ENCODE results near the gene HSDL1. TPM values are rescaled to one million over a fixed set of nuclear protein-coding genes. Genes with fewer than 3 reads are reported as not detected.

The HSDL1 gene
- total RNA-seq, 3 donors from 2014 or later (not counting 1 experiment from before 2014, with no cell fraction given) = 11.2 to 15.3 (median 13.5) TPM

DNA sequence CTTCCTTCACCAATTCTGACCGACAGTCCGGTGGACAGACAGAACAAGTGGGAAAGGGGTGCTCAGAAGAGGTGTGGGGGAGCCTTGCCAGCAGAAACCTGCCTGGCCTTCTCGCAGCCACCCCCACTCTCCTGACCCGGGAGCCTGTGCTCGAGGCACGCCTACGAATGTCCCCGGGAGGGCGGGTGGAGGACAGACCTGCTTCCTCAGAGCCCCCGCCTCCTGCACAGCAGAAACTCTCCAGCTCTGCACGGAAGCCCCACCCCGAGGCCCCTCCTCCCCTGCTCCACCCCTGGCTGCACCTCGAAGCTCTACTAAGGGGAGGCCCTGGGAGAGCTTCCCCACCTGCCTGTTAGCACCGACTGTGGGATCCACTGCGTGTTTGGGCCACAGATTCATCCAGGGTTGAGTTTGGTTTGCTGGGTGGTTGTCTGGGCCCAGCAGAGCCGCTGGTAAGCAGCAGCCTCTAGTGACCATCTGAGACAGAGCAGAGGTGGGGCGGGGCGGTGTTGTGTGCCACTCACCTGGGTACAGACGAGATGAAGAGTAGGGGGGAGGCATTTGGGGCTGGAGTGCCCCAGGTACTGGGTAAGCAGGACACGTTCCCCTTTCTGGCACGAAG, 35.7 kb upstream of the HSDL1 start:
- Mint-ChIP-seq H3K36me3 (no peaks in the 10 kb centered on the region), H3K4me1 (peaks cover 15 to 16% of the 10 kb centered on the region in 2 donors), H3K4me3 (no peak overlapping the region), H3K27me3 (ENCODE audit: low read depth in 2 of 2) (no peaks in the 10 kb centered on the region), H3K9me3 (no peaks in the 10 kb centered on the region), H3K27ac (no peak overlapping the region)
- Histone ChIP-seq H3K4me3 (ENCODE audit: low read length) (no peak overlapping the region), H3K9me3 (ENCODE audit: control insufficient read depth, insufficient read depth, low read length) (no peaks in the 10 kb centered on the region), H3K27ac (ENCODE audit: low read length) (no peak overlapping the region), H3K36me3 (ENCODE audit: control insufficient read depth, insufficient read depth, low read length) (peaks cover 36% of the 10 kb centered on the region), H3K27me3 (ENCODE audit: control insufficient read depth, insufficient read depth, low read length) (no peaks in the 10 kb centered on the region), H3K4me1 (ENCODE audit: control insufficient read depth, insufficient read depth, low read length) (peaks cover 4% of the 10 kb centered on the region)
- ATAC-seq (no peak), DNase-seq (no peak)
- TF ChIP-seq, protein P1, sequence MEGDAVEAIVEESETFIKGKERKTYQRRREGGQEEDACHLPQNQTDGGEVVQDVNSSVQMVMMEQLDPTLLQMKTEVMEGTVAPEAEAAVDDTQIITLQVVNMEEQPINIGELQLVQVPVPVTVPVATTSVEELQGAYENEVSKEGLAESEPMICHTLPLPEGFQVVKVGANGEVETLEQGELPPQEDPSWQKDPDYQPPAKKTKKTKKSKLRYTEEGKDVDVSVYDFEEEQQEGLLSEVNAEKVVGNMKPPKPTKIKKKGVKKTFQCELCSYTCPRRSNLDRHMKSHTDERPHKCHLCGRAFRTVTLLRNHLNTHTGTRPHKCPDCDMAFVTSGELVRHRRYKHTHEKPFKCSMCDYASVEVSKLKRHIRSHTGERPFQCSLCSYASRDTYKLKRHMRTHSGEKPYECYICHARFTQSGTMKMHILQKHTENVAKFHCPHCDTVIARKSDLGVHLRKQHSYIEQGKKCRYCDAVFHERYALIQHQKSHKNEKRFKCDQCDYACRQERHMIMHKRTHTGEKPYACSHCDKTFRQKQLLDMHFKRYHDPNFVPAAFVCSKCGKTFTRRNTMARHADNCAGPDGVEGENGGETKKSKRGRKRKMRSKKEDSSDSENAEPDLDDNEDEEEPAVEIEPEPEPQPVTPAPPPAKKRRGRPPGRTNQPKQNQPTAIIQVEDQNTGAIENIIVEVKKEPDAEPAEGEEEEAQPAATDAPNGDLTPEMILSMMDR (IDR thresholded peaks at IDR 0.05) = no peak
- intact Hi-C loops (cut with micrococcal nuclease) = loop anchor here (10.0 kb wide), 1 partner anchor 256 kb away; no protein-coding TSS in a partner anchor
- 93% methylated on average over 21 of the region's 21 CpGs for WGBS (ENCODE audit: insufficient coverage)

DNA sequence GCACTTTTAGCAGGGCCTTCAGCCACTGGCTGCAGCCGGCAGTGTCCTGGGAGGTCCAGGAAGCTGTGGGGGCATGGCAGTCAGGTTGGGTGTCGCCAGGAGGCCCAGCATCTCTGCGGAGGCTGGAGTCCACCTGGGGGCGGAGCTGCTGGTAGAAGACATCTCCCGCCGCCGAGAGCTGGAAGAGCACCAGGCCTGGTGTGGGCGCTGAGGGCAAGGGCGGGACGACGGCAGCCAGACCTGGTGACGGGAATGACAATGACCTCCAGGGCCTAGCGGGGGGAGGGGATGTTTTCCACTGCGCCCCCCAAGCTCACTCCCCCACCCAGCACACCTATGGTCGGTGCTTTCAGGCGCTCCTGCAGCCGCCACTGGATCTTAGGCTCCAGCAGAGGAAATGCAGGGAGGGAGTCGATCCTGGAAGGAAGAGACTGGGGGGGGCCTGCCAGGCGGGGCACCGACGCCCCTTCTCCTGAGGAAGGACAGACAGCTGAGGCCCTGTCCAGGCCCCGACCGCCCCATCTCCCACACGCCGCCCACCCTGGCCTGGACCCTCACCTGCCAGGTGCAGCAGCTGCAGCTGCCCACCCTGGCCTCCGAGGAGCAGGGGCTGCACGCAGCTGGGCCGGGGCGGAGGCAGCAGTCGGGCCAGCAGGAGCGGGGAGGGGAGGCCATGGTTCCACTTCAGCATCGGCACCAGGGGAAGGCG, 34.8 kb upstream of the HSDL1 start:
- intact Hi-C loops (cut with micrococcal nuclease) = loop anchor here (10.0 kb wide), 1 partner anchor 255 kb away; no protein-coding TSS in a partner anchor
- TF ChIP-seq, protein P1 (IDR thresholded peaks at IDR 0.05) = no peak
- Histone ChIP-seq H3K9me3 (ENCODE audit: control insufficient read depth, insufficient read depth, low read length) (no peaks in the 10 kb centered on the region), H3K4me1 (ENCODE audit: control insufficient read depth, insufficient read depth, low read length) (peaks cover 8% of the 10 kb centered on the region), H3K27ac (ENCODE audit: low read length) (no peak overlapping the region), H3K27me3 (ENCODE audit: control insufficient read depth, insufficient read depth, low read length) (no peaks in the 10 kb centered on the region), H3K4me3 (ENCODE audit: low read length) (no peak overlapping the region), H3K36me3 (ENCODE audit: control insufficient read depth, insufficient read depth, low read length) (peaks cover 36% of the 10 kb centered on the region)
- 95% methylated on average over 29 of the region's 33 CpGs for WGBS (ENCODE audit: insufficient coverage)
- no peak overlapping the region for H3K27ac Mint-ChIP-seq
- DNase-seq (no peak), ATAC-seq (no peak)
- H3K4me1 Mint-ChIP-seq = peaks cover 9 to 16% of the 10 kb centered on the region in 2 donors
- no peaks in the 10 kb centered on the region for H3K36me3 Mint-ChIP-seq
- H3K27me3 Mint-ChIP-seq (ENCODE audit: low read depth in 2 of 2) = no peaks in the 10 kb centered on the region
- H3K4me3 Mint-ChIP-seq = no peak overlapping the region
- no peaks in the 10 kb centered on the region for H3K9me3 Mint-ChIP-seq

DNA sequence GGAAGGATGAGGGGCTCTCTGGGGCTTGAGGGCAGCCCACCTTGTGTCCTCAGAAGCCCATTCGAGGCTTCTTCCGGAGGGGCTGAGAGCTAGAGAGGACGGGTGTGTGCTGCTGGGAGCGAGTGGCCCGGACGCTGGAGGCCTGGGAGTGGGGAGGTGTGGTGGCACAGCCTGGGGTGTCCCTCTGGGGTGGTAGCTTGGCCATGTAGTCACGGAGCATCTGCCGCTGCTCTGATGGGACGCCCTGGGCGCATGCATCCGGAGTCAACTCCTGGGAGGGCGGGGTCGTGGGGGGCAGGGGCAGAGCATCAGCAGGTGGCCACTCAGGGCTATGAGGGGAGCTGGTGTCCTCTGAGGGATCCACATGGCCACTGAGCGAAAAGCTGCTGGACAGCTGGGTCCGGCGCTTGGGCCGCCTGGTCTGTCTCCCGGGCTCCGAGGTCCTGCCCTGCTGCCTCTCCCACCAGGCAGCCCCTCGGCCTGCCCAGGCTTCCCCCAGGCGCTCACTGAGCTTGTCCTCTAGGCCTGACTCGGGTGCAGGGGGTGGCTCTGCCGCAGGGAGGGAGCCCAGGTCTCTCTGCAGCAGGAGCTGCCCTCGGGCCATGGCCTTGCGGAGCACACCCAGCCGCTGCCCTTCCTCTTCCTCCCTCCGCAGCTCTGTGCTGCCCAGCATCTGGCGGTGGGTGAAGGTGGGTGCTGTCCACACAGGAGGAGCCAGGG, 34.1 kb upstream of the HSDL1 start:
- Histone ChIP-seq H3K9me3 (ENCODE audit: control insufficient read depth, insufficient read depth, low read length) (no peaks in the 10 kb centered on the region), H3K27me3 (ENCODE audit: control insufficient read depth, insufficient read depth, low read length) (no peaks in the 10 kb centered on the region), H3K4me3 (ENCODE audit: low read length) (no peak overlapping the region), H3K36me3 (ENCODE audit: control insufficient read depth, insufficient read depth, low read length) (peaks cover 32% of the 10 kb centered on the region), H3K27ac (ENCODE audit: low read length) (no peak overlapping the region), H3K4me1 (ENCODE audit: control insufficient read depth, insufficient read depth, low read length) (peaks cover 8% of the 10 kb centered on the region)
- TF ChIP-seq, protein P1 (IDR thresholded peaks at IDR 0.05) = no peak
- intact Hi-C loops (cut with micrococcal nuclease) = no loop called here
- H3K4me3 Mint-ChIP-seq = no peak overlapping the region
- 96% methylated on average over 28 of the region's 28 CpGs for WGBS (ENCODE audit: insufficient coverage)
- H3K27ac Mint-ChIP-seq = no peak overlapping the region
- no peak for ATAC-seq
- H3K4me1 Mint-ChIP-seq = peaks cover 2 to 9% of the 10 kb centered on the region in 2 donors
- H3K9me3 Mint-ChIP-seq = no peaks in the 10 kb centered on the region
- no peaks in the 10 kb centered on the region for H3K36me3 Mint-ChIP-seq
- DNase-seq = no peak
- H3K27me3 Mint-ChIP-seq (ENCODE audit: low read depth in 2 of 2) = no peaks in the 10 kb centered on the region

Data from natural killer cell (primary cell).